ENCODE measurements around the gene AOPEP. TPM values are rescaled to one million over a fixed set of nuclear protein-coding genes. Genes with fewer than 3 reads are reported as not detected.

AOPEP gene
- total and polyA plus RNA-seq, 9 of the 15 experiments (the other 6 are each of a cell fraction or from before 2014, with no cell fraction given), result 4.5 to 19.3 (median 13.5) TPM

DNA sequence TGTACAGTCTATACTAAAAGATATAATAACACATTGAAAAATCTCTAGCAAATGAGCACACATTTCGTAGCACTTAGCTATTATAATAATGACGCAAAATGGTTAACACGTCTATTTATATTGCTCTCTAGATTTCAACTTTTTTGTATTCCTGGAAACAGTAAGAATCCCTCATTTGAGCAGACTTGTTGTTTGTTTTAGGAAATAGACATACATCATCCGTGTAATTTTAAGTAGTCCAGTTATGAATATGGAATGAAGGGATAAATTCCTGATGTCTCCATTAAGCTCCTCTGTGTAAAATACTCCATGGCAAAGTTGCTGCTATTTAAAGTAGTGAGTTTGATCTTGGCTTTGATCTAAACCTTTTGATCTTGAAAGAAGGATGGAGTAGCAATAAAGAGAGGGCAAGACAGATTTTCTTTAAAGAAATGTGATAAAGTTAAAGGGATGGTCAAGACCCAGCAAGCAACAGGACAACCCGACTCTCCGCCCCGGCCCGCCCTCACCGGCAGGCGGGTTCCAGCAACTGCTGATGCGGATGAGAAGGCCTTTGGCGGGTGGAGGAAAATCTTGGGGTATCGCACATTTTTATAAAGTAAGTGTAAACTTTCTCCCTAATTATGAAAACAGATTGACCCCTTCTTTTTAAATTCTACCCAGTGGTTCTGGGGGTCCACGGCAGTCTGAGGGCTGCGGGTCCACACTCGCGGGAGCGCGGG is 277.4 kb downstream of the AOPEP start (continued):
- TF ChIP-seq, protein P1, sequence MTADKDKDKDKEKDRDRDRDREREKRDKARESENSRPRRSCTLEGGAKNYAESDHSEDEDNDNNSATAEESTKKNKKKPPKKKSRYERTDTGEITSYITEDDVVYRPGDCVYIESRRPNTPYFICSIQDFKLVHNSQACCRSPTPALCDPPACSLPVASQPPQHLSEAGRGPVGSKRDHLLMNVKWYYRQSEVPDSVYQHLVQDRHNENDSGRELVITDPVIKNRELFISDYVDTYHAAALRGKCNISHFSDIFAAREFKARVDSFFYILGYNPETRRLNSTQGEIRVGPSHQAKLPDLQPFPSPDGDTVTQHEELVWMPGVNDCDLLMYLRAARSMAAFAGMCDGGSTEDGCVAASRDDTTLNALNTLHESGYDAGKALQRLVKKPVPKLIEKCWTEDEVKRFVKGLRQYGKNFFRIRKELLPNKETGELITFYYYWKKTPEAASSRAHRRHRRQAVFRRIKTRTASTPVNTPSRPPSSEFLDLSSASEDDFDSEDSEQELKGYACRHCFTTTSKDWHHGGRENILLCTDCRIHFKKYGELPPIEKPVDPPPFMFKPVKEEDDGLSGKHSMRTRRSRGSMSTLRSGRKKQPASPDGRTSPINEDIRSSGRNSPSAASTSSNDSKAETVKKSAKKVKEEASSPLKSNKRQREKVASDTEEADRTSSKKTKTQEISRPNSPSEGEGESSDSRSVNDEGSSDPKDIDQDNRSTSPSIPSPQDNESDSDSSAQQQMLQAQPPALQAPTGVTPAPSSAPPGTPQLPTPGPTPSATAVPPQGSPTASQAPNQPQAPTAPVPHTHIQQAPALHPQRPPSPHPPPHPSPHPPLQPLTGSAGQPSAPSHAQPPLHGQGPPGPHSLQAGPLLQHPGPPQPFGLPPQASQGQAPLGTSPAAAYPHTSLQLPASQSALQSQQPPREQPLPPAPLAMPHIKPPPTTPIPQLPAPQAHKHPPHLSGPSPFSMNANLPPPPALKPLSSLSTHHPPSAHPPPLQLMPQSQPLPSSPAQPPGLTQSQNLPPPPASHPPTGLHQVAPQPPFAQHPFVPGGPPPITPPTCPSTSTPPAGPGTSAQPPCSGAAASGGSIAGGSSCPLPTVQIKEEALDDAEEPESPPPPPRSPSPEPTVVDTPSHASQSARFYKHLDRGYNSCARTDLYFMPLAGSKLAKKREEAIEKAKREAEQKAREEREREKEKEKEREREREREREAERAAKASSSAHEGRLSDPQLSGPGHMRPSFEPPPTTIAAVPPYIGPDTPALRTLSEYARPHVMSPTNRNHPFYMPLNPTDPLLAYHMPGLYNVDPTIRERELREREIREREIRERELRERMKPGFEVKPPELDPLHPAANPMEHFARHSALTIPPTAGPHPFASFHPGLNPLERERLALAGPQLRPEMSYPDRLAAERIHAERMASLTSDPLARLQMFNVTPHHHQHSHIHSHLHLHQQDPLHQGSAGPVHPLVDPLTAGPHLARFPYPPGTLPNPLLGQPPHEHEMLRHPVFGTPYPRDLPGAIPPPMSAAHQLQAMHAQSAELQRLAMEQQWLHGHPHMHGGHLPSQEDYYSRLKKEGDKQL (CRISPR knock-in tag; IDR thresholded peaks at IDR 0.05; ENCODE audit: borderline replicate concordance), result no peak
- TF ChIP-seq, protein P2, sequence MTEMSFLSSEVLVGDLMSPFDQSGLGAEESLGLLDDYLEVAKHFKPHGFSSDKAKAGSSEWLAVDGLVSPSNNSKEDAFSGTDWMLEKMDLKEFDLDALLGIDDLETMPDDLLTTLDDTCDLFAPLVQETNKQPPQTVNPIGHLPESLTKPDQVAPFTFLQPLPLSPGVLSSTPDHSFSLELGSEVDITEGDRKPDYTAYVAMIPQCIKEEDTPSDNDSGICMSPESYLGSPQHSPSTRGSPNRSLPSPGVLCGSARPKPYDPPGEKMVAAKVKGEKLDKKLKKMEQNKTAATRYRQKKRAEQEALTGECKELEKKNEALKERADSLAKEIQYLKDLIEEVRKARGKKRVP (CRISPR knock-in tag; IDR thresholded peaks at IDR 0.05), result no peak
- TF ChIP-seq MAFF (IDR thresholded peaks at IDR 0.05; ENCODE audit: low read length), result no peak
- TF ChIP-seq POLR2B (IDR thresholded peaks at IDR 0.05; ENCODE audit: low read depth, partially characterized antibody), result no peak
- TF ChIP-seq, protein P3, sequence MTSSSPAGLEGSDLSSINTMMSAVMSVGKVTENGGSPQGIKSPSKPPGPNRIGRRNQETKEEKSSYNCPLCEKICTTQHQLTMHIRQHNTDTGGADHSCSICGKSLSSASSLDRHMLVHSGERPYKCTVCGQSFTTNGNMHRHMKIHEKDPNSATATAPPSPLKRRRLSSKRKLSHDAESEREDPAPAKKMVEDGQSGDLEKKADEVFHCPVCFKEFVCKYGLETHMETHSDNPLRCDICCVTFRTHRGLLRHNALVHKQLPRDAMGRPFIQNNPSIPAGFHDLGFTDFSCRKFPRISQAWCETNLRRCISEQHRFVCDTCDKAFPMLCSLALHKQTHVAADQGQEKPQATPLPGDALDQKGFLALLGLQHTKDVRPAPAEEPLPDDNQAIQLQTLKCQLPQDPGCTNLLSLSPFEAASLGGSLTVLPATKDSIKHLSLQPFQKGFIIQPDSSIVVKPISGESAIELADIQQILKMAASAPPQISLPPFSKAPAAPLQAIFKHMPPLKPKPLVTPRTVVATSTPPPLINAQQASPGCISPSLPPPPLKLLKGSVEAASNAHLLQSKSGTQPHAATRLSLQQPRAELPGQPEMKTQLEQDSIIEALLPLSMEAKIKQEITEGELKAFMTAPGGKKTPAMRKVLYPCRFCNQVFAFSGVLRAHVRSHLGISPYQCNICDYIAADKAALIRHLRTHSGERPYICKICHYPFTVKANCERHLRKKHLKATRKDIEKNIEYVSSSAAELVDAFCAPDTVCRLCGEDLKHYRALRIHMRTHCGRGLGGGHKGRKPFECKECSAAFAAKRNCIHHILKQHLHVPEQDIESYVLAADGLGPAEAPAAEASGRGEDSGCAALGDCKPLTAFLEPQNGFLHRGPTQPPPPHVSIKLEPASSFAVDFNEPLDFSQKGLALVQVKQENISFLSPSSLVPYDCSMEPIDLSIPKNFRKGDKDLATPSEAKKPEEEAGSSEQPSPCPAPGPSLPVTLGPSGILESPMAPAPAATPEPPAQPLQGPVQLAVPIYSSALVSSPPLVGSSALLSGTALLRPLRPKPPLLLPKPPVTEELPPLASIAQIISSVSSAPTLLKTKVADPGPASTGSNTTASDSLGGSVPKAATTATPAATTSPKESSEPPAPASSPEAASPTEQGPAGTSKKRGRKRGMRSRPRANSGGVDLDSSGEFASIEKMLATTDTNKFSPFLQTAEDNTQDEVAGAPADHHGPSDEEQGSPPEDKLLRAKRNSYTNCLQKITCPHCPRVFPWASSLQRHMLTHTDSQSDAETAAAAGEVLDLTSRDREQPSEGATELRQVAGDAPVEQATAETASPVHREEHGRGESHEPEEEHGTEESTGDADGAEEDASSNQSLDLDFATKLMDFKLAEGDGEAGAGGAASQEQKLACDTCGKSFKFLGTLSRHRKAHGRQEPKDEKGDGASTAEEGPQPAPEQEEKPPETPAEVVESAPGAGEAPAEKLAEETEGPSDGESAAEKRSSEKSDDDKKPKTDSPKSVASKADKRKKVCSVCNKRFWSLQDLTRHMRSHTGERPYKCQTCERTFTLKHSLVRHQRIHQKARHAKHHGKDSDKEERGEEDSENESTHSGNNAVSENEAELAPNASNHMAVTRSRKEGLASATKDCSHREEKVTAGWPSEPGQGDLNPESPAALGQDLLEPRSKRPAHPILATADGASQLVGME (CRISPR knock-in tag; IDR thresholded peaks at IDR 0.05), result no peak
- TF ChIP-seq OTX1 (CRISPR knock-in tag; IDR thresholded peaks at IDR 0.05), result no peak
- TF ChIP-seq, protein P4, sequence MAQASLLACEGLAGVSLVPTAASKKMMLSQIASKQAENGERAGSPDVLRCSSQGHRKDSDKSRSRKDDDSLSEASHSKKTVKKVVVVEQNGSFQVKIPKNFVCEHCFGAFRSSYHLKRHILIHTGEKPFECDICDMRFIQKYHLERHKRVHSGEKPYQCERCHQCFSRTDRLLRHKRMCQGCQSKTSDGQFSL (CRISPR knock-in tag; IDR thresholded peaks at IDR 0.05), result no peak
- TF ChIP-seq, protein P4 (tag; IDR thresholded peaks at IDR 0.05), result no peak
- no peak for TF ChIP-seq DMBX1 (CRISPR knock-in tag; IDR thresholded peaks at IDR 0.05; ENCODE audit: borderline replicate concordance)
- TF ChIP-seq RFX7 (CRISPR knock-in tag; IDR thresholded peaks at IDR 0.05), result no peak
- peak; percentile 72 for TF ChIP-seq ZNF134 (CRISPR knock-in tag; conservative IDR thresholded peaks at IDR 0.05)
- TF ChIP-seq ZNF584 (CRISPR knock-in tag; IDR thresholded peaks at IDR 0.05; ENCODE audit: low read depth), result no peak
- no peak for TF ChIP-seq NRF1 (conservative IDR thresholded peaks at IDR 0.05 in 1 of 2, IDR thresholded peaks at IDR 0.05 in 1 of 2)

All from K562 (cell line).